HG03060 (cell line): Measurements from ENCODE around the gene XCL1.
"Not testable (repeated sequence)": the region's sequence is repeated elsewhere in the genome, so short reads cannot be mapped to it uniquely, and the experiment has no call there.

Source experiments
- ATAC-seq: cut with Tn5 transposase; IDR thresholded peaks from one replicate; pipeline ENCODE4 v1.9.1; 2021; ENCODE audit warnings: low read depth, moderate number of reproducible peaks; ENCODE audit not compliant: unreplicated experiment

XCL1 gene

GRCh38 chr1:168567007-168567406 is 9.4 kb upstream of the XCL1 start:
- no peak for ATAC-seq

- ATAC-seq, result no peak
Observed at GRCh38 chr1:168567568-168567967, 8.8 kb upstream of the XCL1 start.

GRCh38 chr1:168568346-168568745 is 8.1 kb upstream of the XCL1 start:
- ATAC-seq, result no peak

GRCh38 chr1:168570652-168571051 is 5.8 kb upstream of the XCL1 start:
- ATAC-seq, result no peak

GRCh38 chr1:168572633-168573032 is 3.8 kb upstream of the XCL1 start:
- no peak for ATAC-seq

GRCh38 chr1:168574234-168574633 is 2.2 kb upstream of the XCL1 start:
- not testable (repeated sequence) for ATAC-seq

- ATAC-seq, result not testable (repeated sequence)
Observed at GRCh38 chr1:168578531-168579185, 2.3 kb downstream of the XCL1 start.

- ATAC-seq, result not testable (repeated sequence)
Observed at GRCh38 chr1:168580290-168580689, 3.9 kb downstream of the XCL1 start.

- not testable (repeated sequence) for ATAC-seq
Observed at GRCh38 chr1:168580991-168581390, 4.6 kb downstream of the XCL1 start.

GRCh38 chr1:168581817-168582572 is 5.6 kb downstream of the XCL1 start:
- no peak for ATAC-seq

GRCh38 chr1:168582688-168583336 is 6.4 kb downstream of the XCL1 start:
- ATAC-seq, result no peak

- no peak for ATAC-seq
Observed at GRCh38 chr1:168583571-168583970, 7.2 kb downstream of the XCL1 start.

- ATAC-seq, result no peak
Observed at GRCh38 chr1:168585191-168585590, 8.8 kb downstream of the XCL1 start.

- no peak for ATAC-seq
Observed at GRCh38 chr1:168585937-168586336, 9.5 kb downstream of the XCL1 start.

- ATAC-seq, result no peak
Observed at GRCh38 chr1:168589167-168589566, 12.8 kb downstream of the XCL1 start.

GRCh38 chr1:168591066-168591465 is 14.7 kb downstream of the XCL1 start:
- ATAC-seq, result no peak

- no peak for ATAC-seq
Observed at GRCh38 chr1:168591641-168592250, 15.3 kb downstream of the XCL1 start.

GRCh38 chr1:168595403-168595802 is 19.0 kb downstream of the XCL1 start:
- not testable (repeated sequence) for ATAC-seq

- no peak for ATAC-seq
Observed at GRCh38 chr1:168598125-168598524, 21.7 kb downstream of the XCL1 start.

GRCh38 chr1:168598892-168599291 is 22.5 kb downstream of the XCL1 start:
- ATAC-seq, result no peak

GRCh38 chr1:168599641-168600040 is 23.2 kb downstream of the XCL1 start:
- ATAC-seq, result no peak
